Purkinje cell (primary cell): ENCODE measurements around the gene OR2AG2. TPM values are rescaled to one million over a fixed set of nuclear protein-coding genes. Genes with fewer than 3 reads are reported as not detected.

Experiments
- polyA plus RNA-seq: library from polyadenylated mRNA; unstranded; fragments of >200 nt; fragmentation: Nextera tagmentation; gene quantifications from 2 replicates; pipeline ENCODE4 v1.2.1, GENCODE V29; 2014

The OR2AG2 gene
- 0.07 and 3.3 TPM in 2 replicates for polyA plus RNA-seq

GRCh38 chr11:6771926-6772893, at the start of gene OR2AG2:
TSS of gene OR2AG2 (minus strand) at chr11:6771976. CDS start at chr11:6768957, 3,019 bp downstream.

GRCh38 chr11:6799402-6799801, 27.6 kb upstream of the OR2AG2 start, which contains the start of gene OR6A2:
TSS of gene OR6A2 (minus strand) at chr11:6799689. CDS start at chr11:6795708, 3,981 bp downstream.

GRCh38 chr11:6782720-6783119, 10.9 kb upstream of the OR2AG2 start, which contains the start of gene OR2AG1:
TSS of gene OR2AG1 (plus strand) at chr11:6783020. CDS start at chr11:6785038, 2,018 bp downstream.

Other genes with a start within 250 kb of the OR2AG2 start
- gene RRP8, start 168.4 kb downstream of the OR2AG2 start, polyA plus RNA-seq, result 2.5 and 10.6 TPM in 2 replicates
- gene ILK, start 168.2 kb downstream of the OR2AG2 start, polyA plus RNA-seq, result 25.7 and 26.9 TPM in 2 replicates
- gene TAF10, start 159.8 kb downstream of the OR2AG2 start, polyA plus RNA-seq, result 46.1 and 88.1 TPM in 2 replicates
- 32.0 and 39.2 TPM in 2 replicates for gene TPP1, start 152.6 kb downstream of the OR2AG2 start, polyA plus RNA-seq
- gene DCHS1, start 116.2 kb downstream of the OR2AG2 start, polyA plus RNA-seq, result 0.12 and 0.34 TPM in 2 replicates
- gene MRPL17, start 88.6 kb downstream of the OR2AG2 start, polyA plus RNA-seq, result 42.3 and 43.2 TPM in 2 replicates
- gene OR2AG1, start 11.0 kb upstream of the OR2AG2 start, polyA plus RNA-seq, result 0.15 and 0.17 TPM in 2 replicates
- gene OR6A2, start 27.7 kb upstream of the OR2AG2 start, polyA plus RNA-seq, result not detected in 2 replicates
- gene OR10A5, start 73.7 kb upstream of the OR2AG2 start, polyA plus RNA-seq, result not detected in 2 replicates
- 0.19 and 0.46 TPM in 2 replicates for gene OR10A2, start 91.1 kb upstream of the OR2AG2 start, polyA plus RNA-seq
- not detected in 2 replicates for gene OR10A4, start 104.6 kb upstream of the OR2AG2 start, polyA plus RNA-seq
- gene OR2D2, start 120.5 kb upstream of the OR2AG2 start, polyA plus RNA-seq, result not detected in 2 replicates
- 0.93 TPM in 1 of 2 replicates, not detected in the other for gene OR2D3, start 149.0 kb upstream of the OR2AG2 start, polyA plus RNA-seq
- 6.3 and 9.3 TPM in 2 replicates for gene ZNF215, start 154.4 kb upstream of the OR2AG2 start, polyA plus RNA-seq
- 4.1 and 5.0 TPM in 2 replicates for gene ZNF214, start 248.4 kb upstream of the OR2AG2 start, polyA plus RNA-seq
- gene NLRP14, start 248.5 kb upstream of the OR2AG2 start, polyA plus RNA-seq, result 0.07 TPM in 1 of 2 replicates, not detected in the other